ENCODE results near the gene RMND1. TPM values are rescaled to one million over a fixed set of nuclear protein-coding genes. Genes with fewer than 3 reads are reported as not detected.

The RMND1 gene
- total and polyA plus RNA-seq, 12 donors = 19.1 to 62.4 (median 26.1) TPM

DNA sequence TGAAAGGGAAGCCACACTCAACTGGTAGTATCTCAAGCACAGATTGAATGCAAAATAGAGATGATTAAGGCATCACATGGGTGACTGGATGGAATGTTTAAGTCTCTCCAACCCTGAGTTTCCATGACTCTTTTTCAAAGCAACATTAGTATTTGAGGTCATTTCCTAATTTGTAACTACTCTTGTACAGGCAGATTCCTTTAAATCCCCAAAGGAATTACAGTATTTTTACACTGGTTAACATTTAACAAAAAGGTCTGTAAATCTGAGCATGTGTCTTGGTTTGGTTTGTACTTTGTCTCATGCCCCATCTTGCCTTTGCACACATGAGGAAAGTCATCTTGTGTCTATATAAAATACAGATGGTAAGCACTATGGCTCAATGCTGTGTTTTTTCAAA is 15.1 kb downstream of the RMND1 start:
- Histone ChIP-seq H3K9me3 (replicated peaks in 1 of 3) (no peaks in the 10 kb centered on the region), H3K27ac (no peak overlapping the region), H3K36me3 (replicated peaks in 1 of 2) (peaks cover 0 to 9% of the 10 kb centered on the region in 2 donors), H3K4me3 (no peak overlapping the region), H3K27me3 (no peaks in the 10 kb centered on the region), H3K4me1 (replicated peaks in 1 of 2) (peaks cover 5 to 18% of the 10 kb centered on the region in 2 donors)
- intact Hi-C loops (cut with DNase I) = no loop called here
- TF ChIP-seq POLR2A (IDR thresholded peaks at IDR 0.05) = no peak
- TF ChIP-seq, protein P1, sequence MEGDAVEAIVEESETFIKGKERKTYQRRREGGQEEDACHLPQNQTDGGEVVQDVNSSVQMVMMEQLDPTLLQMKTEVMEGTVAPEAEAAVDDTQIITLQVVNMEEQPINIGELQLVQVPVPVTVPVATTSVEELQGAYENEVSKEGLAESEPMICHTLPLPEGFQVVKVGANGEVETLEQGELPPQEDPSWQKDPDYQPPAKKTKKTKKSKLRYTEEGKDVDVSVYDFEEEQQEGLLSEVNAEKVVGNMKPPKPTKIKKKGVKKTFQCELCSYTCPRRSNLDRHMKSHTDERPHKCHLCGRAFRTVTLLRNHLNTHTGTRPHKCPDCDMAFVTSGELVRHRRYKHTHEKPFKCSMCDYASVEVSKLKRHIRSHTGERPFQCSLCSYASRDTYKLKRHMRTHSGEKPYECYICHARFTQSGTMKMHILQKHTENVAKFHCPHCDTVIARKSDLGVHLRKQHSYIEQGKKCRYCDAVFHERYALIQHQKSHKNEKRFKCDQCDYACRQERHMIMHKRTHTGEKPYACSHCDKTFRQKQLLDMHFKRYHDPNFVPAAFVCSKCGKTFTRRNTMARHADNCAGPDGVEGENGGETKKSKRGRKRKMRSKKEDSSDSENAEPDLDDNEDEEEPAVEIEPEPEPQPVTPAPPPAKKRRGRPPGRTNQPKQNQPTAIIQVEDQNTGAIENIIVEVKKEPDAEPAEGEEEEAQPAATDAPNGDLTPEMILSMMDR (IDR thresholded peaks at IDR 0.05) = no peak
- no peak for DNase-seq

DNA sequence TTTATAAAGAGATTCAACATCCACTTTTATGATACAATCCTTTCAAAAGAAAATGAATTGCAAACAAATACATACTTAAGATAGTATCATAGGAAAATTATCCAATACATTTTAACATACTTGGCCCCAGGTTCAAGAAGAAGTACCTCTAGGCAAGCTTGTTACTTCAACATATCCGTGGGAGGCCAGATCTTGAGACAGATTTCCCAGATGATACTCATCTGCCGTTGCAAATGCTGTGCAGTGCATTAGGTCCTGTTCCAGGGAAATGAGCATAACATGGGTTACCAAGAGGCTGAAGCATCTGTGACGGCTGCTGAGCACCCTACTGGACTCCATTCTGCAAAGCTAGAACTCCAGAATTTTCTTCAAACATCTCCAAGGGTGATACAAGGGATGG is 15.6 kb downstream of the RMND1 start:
- intact Hi-C loops (cut with DNase I) = no loop called here
- peaks cover 5 to 16% of the 10 kb centered on the region in 2 donors for H3K4me1 ChIP-seq (replicated peaks in 1 of 2)
- H3K9me3 ChIP-seq (replicated peaks in 1 of 3) = no peaks in the 10 kb centered on the region
- H3K4me3 ChIP-seq = no peak overlapping the region
- TF ChIP-seq, protein P1 (IDR thresholded peaks at IDR 0.05) = no peak
- TF ChIP-seq POLR2A (IDR thresholded peaks at IDR 0.05) = no peak
- H3K36me3 ChIP-seq (replicated peaks in 1 of 2) = peaks cover 0 to 9% of the 10 kb centered on the region in 2 donors
- no peaks in the 10 kb centered on the region for H3K27me3 ChIP-seq
- H3K27ac ChIP-seq = no peak overlapping the region
- DNase-seq = no peak
- 67 to 91% (median 80%) methylated on average over 3 of the region's 3 CpGs for WGBS, 4 donors

DNA sequence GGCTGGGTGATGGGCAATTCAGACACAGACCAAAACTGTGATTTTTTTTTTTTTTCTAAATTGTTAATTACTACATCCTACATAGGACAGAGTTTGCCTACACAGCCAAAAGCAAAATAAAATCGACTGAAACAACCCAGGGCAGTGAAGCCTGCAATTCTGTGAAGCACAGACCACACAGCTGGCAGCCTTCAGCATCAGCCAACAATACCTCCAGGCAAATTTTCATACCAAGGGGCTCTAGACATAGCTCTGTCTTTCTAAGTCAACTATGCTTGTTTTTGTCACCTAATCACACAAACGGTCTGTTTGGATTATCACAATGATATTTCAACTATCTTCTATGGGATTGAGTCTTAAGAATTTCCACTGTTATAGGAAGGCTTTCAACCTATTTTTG is 17.6 kb downstream of the RMND1 start:
- H3K4me3 ChIP-seq = no peak overlapping the region
- peaks cover 0 to 13% of the 10 kb centered on the region in 2 donors for H3K36me3 ChIP-seq (replicated peaks in 1 of 2)
- TF ChIP-seq, protein P1 (IDR thresholded peaks at IDR 0.05) = no peak
- no peak for TF ChIP-seq POLR2A (IDR thresholded peaks at IDR 0.05)
- peaks cover 0 to 6% of the 10 kb centered on the region in 2 donors for H3K4me1 ChIP-seq (replicated peaks in 1 of 2)
- no peaks in the 10 kb centered on the region for H3K27me3 ChIP-seq
- no peak for DNase-seq
- no peak overlapping the region for H3K27ac ChIP-seq
- WGBS, 4 donors = 35 to 64% (median 54%) methylated on average over 2 of the region's 2 CpGs
- no peaks in the 10 kb centered on the region for H3K9me3 ChIP-seq (replicated peaks in 1 of 3)
- intact Hi-C loops (cut with DNase I) = no loop called here

DNA sequence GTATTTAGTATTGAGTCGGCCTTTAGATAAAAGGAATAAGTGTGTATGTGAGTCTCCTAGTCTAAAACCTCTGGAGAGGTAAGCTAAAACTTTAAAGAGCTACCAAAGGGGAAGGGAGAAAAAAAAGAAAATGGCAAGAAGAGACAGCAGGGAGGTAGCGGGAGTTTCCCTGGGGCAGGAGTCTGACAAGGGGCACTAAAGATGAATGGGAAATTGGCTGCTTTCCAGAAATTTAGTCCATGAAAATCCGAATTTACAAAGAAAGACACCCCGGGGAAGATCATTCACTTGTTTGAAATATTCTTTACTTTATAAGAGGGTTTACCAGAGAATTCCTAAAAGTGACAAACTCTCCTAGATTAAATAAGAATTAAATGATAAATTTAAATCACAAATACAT is 19.3 kb downstream of the RMND1 start:
- intact Hi-C loops (cut with DNase I) = no loop called here
- Histone ChIP-seq H3K27me3 (no peaks in the 10 kb centered on the region), H3K4me3 (no peak overlapping the region), H3K27ac (no peak overlapping the region), H3K9me3 (replicated peaks in 1 of 3) (no peaks in the 10 kb centered on the region), H3K36me3 (replicated peaks in 1 of 2) (peaks cover 0 to 22% of the 10 kb centered on the region in 2 donors), H3K4me1 (replicated peaks in 1 of 2) (peaks cover 0 to 6% of the 10 kb centered on the region in 2 donors)
- DNase-seq = no peak
- TF ChIP-seq, protein P1 (IDR thresholded peaks at IDR 0.05) = no peak
- no peak for TF ChIP-seq POLR2A (IDR thresholded peaks at IDR 0.05)
- WGBS, 4 donors = 82 to 88% (median 83%) methylated on average over 4 of the region's 4 CpGs

All from adrenal gland (tissue), 12 donors.